Tibial nerve (tissue), 4 donors: ENCODE data around the gene LCE2B.

Experiments
- EP300 ChIP-seq, 2 donors: sonication (generic); formaldehyde crosslinking; IDR thresholded peaks; one replicate each; pipeline ENCODE4 v1.6.1; 2017; ENCODE audit warnings: antibody characterized with exemption in 2 of 2, mild to moderate bottlenecking in 1 of 2
- POLR2A ChIP-seq, 2 donors: fragments of 450-650 bp; IDR thresholded peaks; one replicate each; pipeline ENCODE4 v1.6.1; 2017; ENCODE audit warnings: antibody characterized with exemption in 2 of 2, mild to moderate bottlenecking in 2 of 2, moderate library complexity in 2 of 2
- TF ChIP-seq, protein P1 (sequence below), 5 experiments: fragments of 200-600 bp in 3 of 5; fragments of 450-650 bp in 2 of 5; sonication (generic) in 3 of 5; IDR thresholded peaks; one replicate each; pipeline ENCODE4 v1.5.1; 2016 to 2019; ENCODE audit warnings: antibody characterized with exemption in 5 of 5, mild to moderate bottlenecking in 3 of 5, moderate library complexity in 2 of 5

DNA sequence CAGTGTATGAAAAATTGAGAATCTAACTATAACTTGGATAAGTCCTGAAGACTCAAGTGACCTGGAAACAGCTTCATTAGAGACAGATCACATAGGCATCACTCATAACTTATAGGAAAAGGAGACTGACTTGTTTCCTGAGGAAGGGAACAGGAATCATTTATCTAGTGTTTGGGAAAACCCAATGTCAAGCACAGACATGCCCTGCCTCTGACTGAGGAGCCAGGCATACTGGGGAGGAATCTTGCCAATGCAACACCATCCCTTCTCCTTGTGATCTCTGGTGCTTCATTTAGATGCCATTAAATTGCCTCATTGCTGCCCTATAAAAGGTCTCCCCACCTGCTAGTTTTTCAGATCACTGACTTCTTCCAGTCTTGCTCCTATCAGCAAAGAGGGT is 32.3 kb downstream of the LCE2B start:
- TF ChIP-seq, protein P1, sequence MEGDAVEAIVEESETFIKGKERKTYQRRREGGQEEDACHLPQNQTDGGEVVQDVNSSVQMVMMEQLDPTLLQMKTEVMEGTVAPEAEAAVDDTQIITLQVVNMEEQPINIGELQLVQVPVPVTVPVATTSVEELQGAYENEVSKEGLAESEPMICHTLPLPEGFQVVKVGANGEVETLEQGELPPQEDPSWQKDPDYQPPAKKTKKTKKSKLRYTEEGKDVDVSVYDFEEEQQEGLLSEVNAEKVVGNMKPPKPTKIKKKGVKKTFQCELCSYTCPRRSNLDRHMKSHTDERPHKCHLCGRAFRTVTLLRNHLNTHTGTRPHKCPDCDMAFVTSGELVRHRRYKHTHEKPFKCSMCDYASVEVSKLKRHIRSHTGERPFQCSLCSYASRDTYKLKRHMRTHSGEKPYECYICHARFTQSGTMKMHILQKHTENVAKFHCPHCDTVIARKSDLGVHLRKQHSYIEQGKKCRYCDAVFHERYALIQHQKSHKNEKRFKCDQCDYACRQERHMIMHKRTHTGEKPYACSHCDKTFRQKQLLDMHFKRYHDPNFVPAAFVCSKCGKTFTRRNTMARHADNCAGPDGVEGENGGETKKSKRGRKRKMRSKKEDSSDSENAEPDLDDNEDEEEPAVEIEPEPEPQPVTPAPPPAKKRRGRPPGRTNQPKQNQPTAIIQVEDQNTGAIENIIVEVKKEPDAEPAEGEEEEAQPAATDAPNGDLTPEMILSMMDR (IDR thresholded peaks at IDR 0.05), result no peak
- TF ChIP-seq POLR2A (IDR thresholded peaks at IDR 0.05) (no peak), EP300 (IDR thresholded peaks at IDR 0.05) (no peak)
